RWPE2 (cell line): ENCODE measurements around the gene BIRC3.

Experiments used
- ATAC-seq: fragments of 200-7000 bp; cut with Tn5 transposase; 3 replicates; pipeline ENCODE4 v1.9.1; 2021; ENCODE audit warnings: low read depth
- DNase-seq: peaks from one replicate; pipeline ENCODE4 v3.0.0-alpha.2; 2020; ENCODE audit warnings: low spot score
- H3K27ac ChIP-seq: fragments of 450-650 bp; 2 replicates; pipeline ENCODE4 v1.5.1; 2017; ENCODE audit warnings: mild to moderate bottlenecking; ENCODE audit not compliant: poor library complexity, severe bottlenecking
- H3K27me3 ChIP-seq: fragments of 250-450 bp; sonication (Bioruptor Pico); 2 replicates; pipeline ENCODE4 v1.5.1; 2021; ENCODE audit warnings: mild to moderate bottlenecking, moderate library complexity; ENCODE audit not compliant: insufficient read depth, poor library complexity, severe bottlenecking
- H3K36me3 ChIP-seq: fragments of 250-450 bp; sonication (Bioruptor Pico); 2 replicates; pipeline ENCODE4 v1.5.1; 2020; ENCODE audit warnings: low read depth, mild to moderate bottlenecking, moderate library complexity
- H3K4me1 ChIP-seq: fragments of 250-450 bp; sonication (Bioruptor Pico); 2 replicates; pipeline ENCODE4 v1.5.1; 2021; ENCODE audit warnings: mild to moderate bottlenecking, moderate library complexity; ENCODE audit not compliant: insufficient read depth, poor library complexity, severe bottlenecking
- H3K4me3 ChIP-seq: fragments of 250-450 bp; sonication (Bioruptor Pico); 2 replicates; pipeline ENCODE4 v1.5.1; 2021; ENCODE audit warnings: mild to moderate bottlenecking, moderate library complexity; ENCODE audit not compliant: severe bottlenecking
- H3K9me3 ChIP-seq: fragments of 250-450 bp; sonication (Bioruptor Pico); 2 replicates; pipeline ENCODE4 v1.5.1; 2021; ENCODE audit warnings: mild to moderate bottlenecking, moderate library complexity; ENCODE audit not compliant: severe bottlenecking
- CTCF ChIP-seq: fragments of 450-650 bp; IDR thresholded peaks from one replicate; pipeline ENCODE4 v1.5.1; 2017; ENCODE audit warnings: mild to moderate bottlenecking, moderate library complexity; ENCODE audit not compliant: poor library complexity, severe bottlenecking

The BIRC3 gene

GRCh38 chr11:102341844-102342318 lies 24.6 kb downstream of the BIRC3 start:
- Histone ChIP-seq H3K9me3 (no peaks in the 10 kb centered on the region), H3K36me3 (peaks cover 7% of the 10 kb centered on the region; the same call in 1 of the 2 replicates), H3K4me3 (no peak overlapping the region), H3K27me3 (no peaks in the 10 kb centered on the region), H3K4me1 (peaks cover 24% of the 10 kb centered on the region), H3K27ac (no peak overlapping the region)
- peak; percentile 90 for TF ChIP-seq CTCF
- peak; percentile 70 for ATAC-seq
- peak; percentile 74 for DNase-seq

GRCh38 chr11:102343809-102344208 lies 26.5 kb downstream of the BIRC3 start:
- DNase-seq: no peak
- Histone ChIP-seq H3K36me3 (peaks cover 6% of the 10 kb centered on the region), H3K4me1 (peaks cover 31% of the 10 kb centered on the region), H3K27me3 (no peaks in the 10 kb centered on the region), H3K27ac (peak overlapping the region; percentile 92), H3K4me3 (no peak overlapping the region), H3K9me3 (no peaks in the 10 kb centered on the region)
- ATAC-seq: no peak
- TF ChIP-seq CTCF: no peak

- TF ChIP-seq CTCF: no peak
- H3K27me3 ChIP-seq: no peaks in the 10 kb centered on the region
- H3K4me3 ChIP-seq: peak overlapping the region; percentile 96
- no peak for DNase-seq
- peaks cover 27% of the 10 kb centered on the region for H3K36me3 ChIP-seq
- peak overlapping the region; percentile 92 for H3K27ac ChIP-seq
- no peaks in the 10 kb centered on the region for H3K9me3 ChIP-seq
- peaks cover 40% of the 10 kb centered on the region for H3K4me1 ChIP-seq
- peak; percentile 22; the same call in 2 of the 3 replicates for ATAC-seq
Measured at GRCh38 chr11:102345904-102346303, 28.6 kb downstream of the BIRC3 start.

GRCh38 chr11:102346456-102346747 lies 29.1 kb downstream of the BIRC3 start:
- no peak for TF ChIP-seq CTCF
- peaks cover 31% of the 10 kb centered on the region for H3K36me3 ChIP-seq
- DNase-seq (no peak), ATAC-seq (no peak)
- H3K4me1 ChIP-seq: peaks cover 40% of the 10 kb centered on the region
- H3K4me3 ChIP-seq: peak overlapping the region; percentile 96
- peak overlapping the region; percentile 92 for H3K27ac ChIP-seq
- no peaks in the 10 kb centered on the region for H3K9me3 ChIP-seq
- no peaks in the 10 kb centered on the region for H3K27me3 ChIP-seq

GRCh38 chr11:102346748-102347461 lies 29.6 kb downstream of the BIRC3 start, which contains the start of gene BIRC2:
Gene BIRC2 (plus strand): TSS chr11:102347214. CDS start chr11:102349855, 2,641 bp downstream.
- peak within 1 kb of the TSS; percentile 92 for H3K27ac ChIP-seq

More at GRCh38 chr11:102346748-102347461, 29.6 kb downstream of the BIRC3 start, which contains the start of gene BIRC2:
- Histone ChIP-seq H3K27me3 (no peaks in the 10 kb centered on the region), H3K4me1 (peaks cover 40% of the 10 kb centered on the region), H3K36me3 (peaks cover 35% of the 10 kb centered on the region), H3K4me3 (peak within 1 kb of the TSS; percentile 96), H3K9me3 (no peaks in the 10 kb centered on the region)
- peak; percentile 89 for DNase-seq
- peak; percentile 83 for ATAC-seq
- peak; percentile 92 for TF ChIP-seq CTCF
